Tibial artery (tissue), 4 donors: ENCODE measurements around the gene TRIM62.
A peak's percentile ranks its signal among the peaks of the same experiment; 100 is the strongest.
"Not testable (repeated sequence)": the region's sequence is repeated elsewhere in the genome, so short reads cannot be mapped to it uniquely, and the experiment has no call there.

Source experiments
- DNase-seq, 2 donors: peaks; one replicate each; pipeline ENCODE4 v3.0.0-alpha.2; 2019
- H3K27ac ChIP-seq, 2 donors: fragments of 200-600 bp; sonication (generic) in 1 of 2; 1 replicate in 1 of 2; 2 replicates in 1 of 2; pipeline ENCODE4 v1.5.1; 2018 to 2019; ENCODE audit warnings: mild to moderate bottlenecking in 1 of 2
- H3K27me3 ChIP-seq, 2 donors: fragments of 200-600 bp; sonication (generic) in 1 of 2; one replicate each; pipeline versions ENCODE4 v1.5.1 to v1.6.0; 2016 to 2019
- H3K36me3 ChIP-seq, 3 donors: fragments of 200-600 bp; sonication (generic) in 2 of 3; one replicate each; pipeline ENCODE4 v1.5.1; 2016 to 2019; ENCODE audit warnings: mild to moderate bottlenecking in 2 of 3
- H3K4me1 ChIP-seq, 4 donors: fragments of 200-600 bp; sonication (generic) in 2 of 4; 1 replicate in 3 of 4; 2 replicates in 1 of 4; pipeline ENCODE4 v1.5.1; 2016 to 2019
- H3K4me3 ChIP-seq, 2 donors: fragments of 200-600 bp; sonication (generic) in 1 of 2; 1 replicate in 1 of 2; 2 replicates in 1 of 2; pipeline ENCODE4 v1.5.1; 2018 to 2019; ENCODE audit warnings: mild to moderate bottlenecking in 2 of 2
- H3K9me3 ChIP-seq, 3 donors: fragments of 200-600 bp; sonication (generic) in 1 of 3; one replicate each; pipeline ENCODE4 v1.5.1; 2016 to 2019
- intact Hi-C: fragments of 100-400 bp; cut with DNase I; formaldehyde crosslinking; loops from one replicate; pipeline ENCODE4 v1.15.0; 2023; ENCODE audit warnings: low total_unique reads
- TF ChIP-seq, protein P1 (sequence below), 2 experiments: fragments of 200-600 bp in 1 of 2; fragments of 450-650 bp in 1 of 2; IDR thresholded peaks; one replicate each; pipeline ENCODE4 v1.5.1; 2017 to 2019; ENCODE audit warnings: antibody characterized with exemption in 2 of 2, mild to moderate bottlenecking in 1 of 2, moderate library complexity in 1 of 2

Gene TRIM62

DNA sequence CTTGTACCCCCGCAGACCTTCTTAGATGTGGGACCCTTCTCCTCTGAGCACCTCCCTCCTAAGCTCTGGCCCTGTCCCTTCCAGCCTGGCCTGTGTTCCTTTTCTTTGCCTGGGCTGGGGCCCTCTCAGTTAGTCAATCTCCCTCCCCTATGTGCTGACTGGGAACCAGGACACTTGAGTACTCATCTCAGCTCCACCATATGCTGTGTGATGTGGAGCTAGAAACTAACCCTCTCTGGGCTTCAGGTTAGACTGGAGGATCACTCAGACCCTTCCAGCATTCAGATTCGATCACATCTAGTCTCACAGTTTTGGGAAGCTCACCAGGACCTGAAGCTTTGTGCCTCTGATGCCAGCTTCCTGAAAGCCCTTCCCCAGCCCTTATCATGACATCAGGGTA, 40.6 kb downstream of the TRIM62 start:
- intact Hi-C loops, result no loop called here
- no peak overlapping the region for H3K4me3 ChIP-seq
- H3K36me3 ChIP-seq, result peaks cover under 1 to 18% (median 6%) of the 10 kb centered on the region in 3 donors
- no peak for DNase-seq
- H3K27me3 ChIP-seq, result no peaks in the 10 kb centered on the region
- H3K4me1 ChIP-seq, result peaks cover 0 to 13% (median 8%) of the 10 kb centered on the region in 4 donors
- no peaks in the 10 kb centered on the region for H3K9me3 ChIP-seq
- TF ChIP-seq, protein P1, sequence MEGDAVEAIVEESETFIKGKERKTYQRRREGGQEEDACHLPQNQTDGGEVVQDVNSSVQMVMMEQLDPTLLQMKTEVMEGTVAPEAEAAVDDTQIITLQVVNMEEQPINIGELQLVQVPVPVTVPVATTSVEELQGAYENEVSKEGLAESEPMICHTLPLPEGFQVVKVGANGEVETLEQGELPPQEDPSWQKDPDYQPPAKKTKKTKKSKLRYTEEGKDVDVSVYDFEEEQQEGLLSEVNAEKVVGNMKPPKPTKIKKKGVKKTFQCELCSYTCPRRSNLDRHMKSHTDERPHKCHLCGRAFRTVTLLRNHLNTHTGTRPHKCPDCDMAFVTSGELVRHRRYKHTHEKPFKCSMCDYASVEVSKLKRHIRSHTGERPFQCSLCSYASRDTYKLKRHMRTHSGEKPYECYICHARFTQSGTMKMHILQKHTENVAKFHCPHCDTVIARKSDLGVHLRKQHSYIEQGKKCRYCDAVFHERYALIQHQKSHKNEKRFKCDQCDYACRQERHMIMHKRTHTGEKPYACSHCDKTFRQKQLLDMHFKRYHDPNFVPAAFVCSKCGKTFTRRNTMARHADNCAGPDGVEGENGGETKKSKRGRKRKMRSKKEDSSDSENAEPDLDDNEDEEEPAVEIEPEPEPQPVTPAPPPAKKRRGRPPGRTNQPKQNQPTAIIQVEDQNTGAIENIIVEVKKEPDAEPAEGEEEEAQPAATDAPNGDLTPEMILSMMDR (IDR thresholded peaks at IDR 0.05), result no peak
- H3K27ac ChIP-seq, result no peak overlapping the region

DNA sequence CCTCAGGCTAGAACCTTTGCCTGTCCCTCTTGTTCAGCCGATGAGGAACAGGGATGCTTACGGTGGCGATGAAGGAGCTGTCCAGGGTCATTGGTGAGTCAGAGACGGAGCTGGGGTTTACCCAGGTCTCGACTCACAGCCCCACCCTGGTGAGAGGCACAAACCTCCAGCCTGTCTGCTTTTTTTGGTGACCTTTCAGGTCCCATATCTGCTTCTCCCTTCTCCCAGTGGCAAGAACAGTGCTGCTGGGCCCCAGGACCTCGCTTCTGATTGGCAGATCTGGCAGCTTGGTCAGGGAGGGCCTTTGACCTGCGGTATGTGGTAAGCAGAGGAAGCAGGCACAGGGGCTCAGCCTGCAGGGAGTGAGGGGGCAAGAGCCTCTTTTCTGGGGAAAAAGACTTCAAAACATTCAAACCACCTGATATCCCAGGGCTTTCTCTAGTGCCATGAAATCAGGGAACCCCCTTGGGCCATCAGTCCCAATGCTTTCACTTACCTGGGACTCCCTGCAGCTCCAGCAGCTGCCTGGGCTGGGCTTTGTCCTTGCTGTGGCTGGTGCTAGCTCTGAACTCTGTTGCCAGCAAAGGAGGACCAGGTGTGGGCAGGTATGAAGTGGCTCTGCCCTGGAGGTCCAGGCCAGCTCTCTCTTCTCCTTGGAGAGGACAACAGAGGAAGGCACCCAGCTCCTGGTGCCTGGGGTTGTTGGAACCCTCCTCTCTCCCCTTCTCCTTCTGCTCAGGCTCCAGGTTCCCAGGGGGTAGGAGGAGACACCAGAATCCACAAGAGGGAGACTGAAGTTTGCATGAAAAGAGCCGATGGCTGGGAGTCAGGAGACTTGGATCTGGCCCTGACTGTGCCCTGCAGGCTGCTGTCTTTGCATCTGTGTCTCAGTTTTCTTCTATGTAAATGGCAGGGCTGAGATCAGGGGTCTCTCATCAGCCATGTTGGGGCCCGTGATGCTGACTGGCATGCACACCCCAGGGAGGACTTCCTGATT, 41.4 kb downstream of the TRIM62 start:
- no peak overlapping the region for H3K27ac ChIP-seq
- H3K4me3 ChIP-seq, result no peak overlapping the region
- no peak for DNase-seq
- H3K36me3 ChIP-seq, result peaks cover 0 to 11% (median 0%) of the 10 kb centered on the region in 3 donors
- H3K9me3 ChIP-seq, result no peaks in the 10 kb centered on the region
- H3K4me1 ChIP-seq, result peaks cover 0 to 13% (median 8%) of the 10 kb centered on the region in 4 donors
- intact Hi-C loops, result no loop called here
- no peaks in the 10 kb centered on the region for H3K27me3 ChIP-seq
- TF ChIP-seq, protein P1 (IDR thresholded peaks at IDR 0.05), result no peak

DNA sequence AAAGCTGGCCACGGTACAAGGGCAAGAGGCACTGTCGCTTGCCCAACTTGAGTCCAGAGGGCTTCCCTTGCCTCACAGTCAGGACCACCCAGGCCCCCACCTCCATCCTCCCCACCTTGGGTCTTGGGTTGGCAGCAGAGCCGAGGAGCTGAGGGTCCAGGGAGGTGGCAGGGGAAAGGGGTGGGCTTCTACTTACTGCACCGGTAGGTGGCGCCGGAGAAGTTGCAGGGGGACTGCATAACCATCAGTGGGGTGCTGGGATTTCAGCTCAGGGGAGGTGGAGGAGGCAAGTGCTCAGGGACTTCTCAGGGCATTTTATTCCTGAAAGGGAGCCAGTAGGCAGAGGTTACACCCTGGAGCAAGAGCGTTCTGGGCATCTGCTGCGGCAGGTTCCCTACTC, 44.0 kb downstream of the TRIM62 start:
- intact Hi-C loops, result no loop called here
- Histone ChIP-seq H3K27ac (no peak overlapping the region), H3K36me3 (peaks cover 0 to 3% (median 0%) of the 10 kb centered on the region in 3 donors), H3K9me3 (no peaks in the 10 kb centered on the region), H3K4me3 (no peak overlapping the region), H3K27me3 (no peaks in the 10 kb centered on the region), H3K4me1 (peaks cover 0 to 5% (median 2%) of the 10 kb centered on the region in 4 donors)
- TF ChIP-seq, protein P1 (IDR thresholded peaks at IDR 0.05), result peak; percentile 20 to 26
- no peak for DNase-seq

DNA sequence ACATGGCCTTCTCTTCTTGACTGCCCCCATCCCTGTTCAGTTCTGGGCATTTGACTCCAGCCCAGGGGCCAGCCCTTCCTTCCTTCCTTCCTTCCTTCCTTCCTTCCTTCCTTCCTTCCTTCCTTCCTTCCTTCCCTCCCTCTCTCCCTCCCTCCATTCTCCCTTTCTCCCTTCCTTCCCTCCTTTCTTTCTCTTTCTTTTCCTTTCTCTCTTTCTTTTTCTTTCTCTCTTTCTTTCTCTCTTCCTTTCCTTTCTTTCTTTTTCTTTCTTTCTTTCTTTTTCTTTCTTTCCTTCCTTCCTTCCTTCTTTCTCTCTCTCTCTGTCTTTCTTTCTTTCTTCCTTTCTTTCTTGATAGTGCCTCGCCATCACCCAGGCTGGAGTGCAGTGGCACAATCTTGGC, 45.8 kb downstream of the TRIM62 start:
- H3K9me3 ChIP-seq, H3K27me3 ChIP-seq, H3K27ac ChIP-seq, H3K4me1 ChIP-seq, H3K4me3 ChIP-seq, intact Hi-C loops, DNase-seq: not testable (repeated sequence)
- peaks cover 0 to 13% (median 0%) of the 10 kb centered on the region in 3 donors for H3K36me3 ChIP-seq

DNA sequence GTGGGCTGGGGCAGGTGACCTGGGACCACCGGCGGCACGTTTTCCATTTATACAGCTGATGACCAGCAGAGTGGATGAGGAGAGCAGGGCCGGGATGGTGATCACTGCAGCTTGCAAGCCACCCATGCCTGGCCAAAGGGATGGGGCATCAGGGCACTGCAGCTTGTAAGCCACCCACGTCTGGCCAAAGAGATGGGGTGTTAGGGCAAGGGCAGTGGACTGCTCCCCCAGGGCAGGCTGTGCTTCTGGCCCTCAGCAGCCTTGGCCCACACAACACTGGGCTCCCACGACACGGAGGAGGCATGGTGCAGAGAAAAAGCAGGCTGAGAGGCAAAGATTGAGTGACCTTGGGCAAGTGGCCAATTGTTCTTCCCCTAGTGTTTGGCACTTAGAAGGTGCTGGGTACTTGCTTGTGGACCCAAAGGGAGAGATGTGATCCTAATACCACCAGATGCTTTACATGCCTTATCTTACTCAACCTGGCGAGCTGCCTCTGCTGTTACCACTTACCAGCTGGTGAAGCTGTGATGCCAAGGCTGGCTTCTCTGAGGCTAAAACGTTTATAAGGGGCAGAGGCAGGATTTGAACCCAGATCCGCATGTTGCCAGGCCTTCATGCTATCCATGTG, 48.3 kb downstream of the TRIM62 start:
- no peaks in the 10 kb centered on the region for H3K27me3 ChIP-seq
- H3K27ac ChIP-seq, result no peak overlapping the region
- peaks cover 0 to 13% (median 0%) of the 10 kb centered on the region in 3 donors for H3K36me3 ChIP-seq
- H3K9me3 ChIP-seq, result no peaks in the 10 kb centered on the region
- TF ChIP-seq, protein P1 (IDR thresholded peaks at IDR 0.05), result no peak
- H3K4me1 ChIP-seq, result no peaks in the 10 kb centered on the region
- H3K4me3 ChIP-seq, result no peak overlapping the region
- no peak for DNase-seq
- intact Hi-C loops, result no loop called here

DNA sequence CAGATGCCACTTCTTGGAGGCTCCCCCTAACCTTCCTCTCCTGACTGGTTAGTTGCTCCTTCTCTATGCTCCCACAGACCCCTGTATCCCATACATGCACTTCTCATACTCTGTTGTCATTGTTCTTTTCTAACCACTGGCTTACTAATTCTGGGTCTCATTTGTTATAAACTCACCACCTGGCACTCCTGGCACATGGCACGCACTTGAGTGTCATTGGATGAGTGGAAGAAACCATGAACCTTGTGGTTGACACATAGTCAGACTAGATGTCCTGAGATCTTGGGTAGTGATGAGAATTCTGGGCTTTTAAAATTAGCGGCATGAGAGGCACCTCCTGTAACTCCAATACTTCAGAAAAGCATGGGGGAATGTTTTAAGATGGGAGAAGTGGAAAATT, 49.3 kb downstream of the TRIM62 start:
- Histone ChIP-seq H3K9me3 (no peaks in the 10 kb centered on the region), H3K27me3 (no peaks in the 10 kb centered on the region), H3K27ac (no peak overlapping the region), H3K36me3 (peaks cover 0 to 13% (median 0%) of the 10 kb centered on the region in 3 donors), H3K4me3 (no peak overlapping the region), H3K4me1 (peaks cover 0 to 8% (median 3%) of the 10 kb centered on the region in 4 donors)
- TF ChIP-seq, protein P1 (IDR thresholded peaks at IDR 0.05), result no peak
- intact Hi-C loops, result no loop called here
- no peak for DNase-seq
